ENCODE measurements around the gene FAM234B. TPM values are rescaled to one million over a fixed set of nuclear protein-coding genes. Genes with fewer than 3 reads are reported as not detected.

FAM234B gene
- total RNA-seq, 4 donors from 2014 or later: 3.1 to 8.0 (median 3.9) TPM

DNA sequence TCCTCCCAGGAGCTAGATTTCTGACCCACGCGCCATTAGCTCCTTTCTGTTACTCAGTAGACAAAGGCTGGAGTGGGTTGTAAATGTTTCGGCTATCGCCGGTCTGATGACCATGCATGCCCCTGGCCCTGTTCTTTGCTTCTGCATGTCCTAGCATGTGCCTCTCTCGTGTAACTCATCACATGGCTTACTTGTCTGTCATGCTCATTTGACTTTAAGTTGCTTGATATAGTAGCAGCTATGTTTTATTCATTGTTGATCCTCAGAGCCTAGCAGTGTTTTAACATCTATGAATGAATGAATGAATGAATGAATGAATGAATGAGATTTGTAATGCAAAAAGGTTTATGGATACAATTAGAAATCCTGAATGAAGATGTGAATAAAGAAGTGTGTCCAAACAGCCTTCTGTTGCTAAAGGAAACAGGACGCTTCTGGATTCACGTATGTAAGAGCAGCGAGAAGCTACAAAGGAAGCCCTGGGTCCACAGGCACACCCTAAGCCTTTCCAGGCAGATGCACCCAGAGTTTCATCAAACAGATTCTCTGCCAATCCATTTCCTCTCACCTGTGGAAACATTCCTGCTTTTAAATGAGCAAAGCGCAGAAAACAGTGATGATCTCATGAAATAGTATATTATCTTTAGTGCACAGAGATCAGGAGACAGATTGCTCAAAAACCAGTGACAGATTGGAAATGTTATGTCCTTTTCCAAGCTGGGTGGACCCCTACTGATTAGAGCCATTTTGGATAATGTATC is 55.8 kb downstream of the FAM234B start:
- intact Hi-C loops (cut with DNase I): loop anchor here (5.0 to 10.0 kb wide), 2 partner anchors 112 to 185 kb away; no protein-coding TSS in a partner anchor
- Histone ChIP-seq H3K27ac (peak overlapping the region; percentile 94 to 99 (median 98)), H3K27me3 (no peaks in the 10 kb centered on the region), H3K4me1 (peaks cover 14 to 80% (median 47%) of the 10 kb centered on the region in 3 donors), H3K9me3 (no peaks in the 10 kb centered on the region), H3K4me3 (peak overlapping the region in 3 of 4 donors; percentile 49 to 68 (median 61)), H3K36me3 (no peaks in the 10 kb centered on the region)
- WGBS, 2 donors: 46 to 66% methylated on average over 10 of the region's 10 CpGs
- no peak for DNase-seq
- TF ChIP-seq POLR2A (IDR thresholded peaks at IDR 0.05): no peak
- TF ChIP-seq, protein P1, sequence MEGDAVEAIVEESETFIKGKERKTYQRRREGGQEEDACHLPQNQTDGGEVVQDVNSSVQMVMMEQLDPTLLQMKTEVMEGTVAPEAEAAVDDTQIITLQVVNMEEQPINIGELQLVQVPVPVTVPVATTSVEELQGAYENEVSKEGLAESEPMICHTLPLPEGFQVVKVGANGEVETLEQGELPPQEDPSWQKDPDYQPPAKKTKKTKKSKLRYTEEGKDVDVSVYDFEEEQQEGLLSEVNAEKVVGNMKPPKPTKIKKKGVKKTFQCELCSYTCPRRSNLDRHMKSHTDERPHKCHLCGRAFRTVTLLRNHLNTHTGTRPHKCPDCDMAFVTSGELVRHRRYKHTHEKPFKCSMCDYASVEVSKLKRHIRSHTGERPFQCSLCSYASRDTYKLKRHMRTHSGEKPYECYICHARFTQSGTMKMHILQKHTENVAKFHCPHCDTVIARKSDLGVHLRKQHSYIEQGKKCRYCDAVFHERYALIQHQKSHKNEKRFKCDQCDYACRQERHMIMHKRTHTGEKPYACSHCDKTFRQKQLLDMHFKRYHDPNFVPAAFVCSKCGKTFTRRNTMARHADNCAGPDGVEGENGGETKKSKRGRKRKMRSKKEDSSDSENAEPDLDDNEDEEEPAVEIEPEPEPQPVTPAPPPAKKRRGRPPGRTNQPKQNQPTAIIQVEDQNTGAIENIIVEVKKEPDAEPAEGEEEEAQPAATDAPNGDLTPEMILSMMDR (IDR thresholded peaks at IDR 0.05): no peak

DNA sequence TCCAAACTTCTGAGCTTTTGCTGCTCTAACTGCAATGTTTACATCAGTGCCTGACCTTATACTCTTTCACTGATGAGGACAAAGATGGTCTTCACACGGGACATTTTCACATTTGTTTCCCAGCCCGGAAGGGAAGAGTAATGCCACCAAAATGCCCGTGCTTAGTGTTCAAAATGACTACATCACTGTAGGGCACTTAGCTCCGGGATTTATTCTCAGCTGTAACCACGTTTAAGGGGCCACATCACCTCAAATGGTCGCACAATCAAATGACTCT is 56.4 kb downstream of the FAM234B start:
- H3K4me1 ChIP-seq: peaks cover 14 to 80% (median 47%) of the 10 kb centered on the region in 3 donors
- intact Hi-C loops (cut with DNase I): no loop called here
- WGBS, 2 donors: 10 to 21% methylated on average over 6 of the region's 6 CpGs
- no peaks in the 10 kb centered on the region for H3K36me3 ChIP-seq
- DNase-seq: no peak
- TF ChIP-seq, protein P1 (IDR thresholded peaks at IDR 0.05): peak in 1 of 6 experiments; percentile 6
- TF ChIP-seq POLR2A (IDR thresholded peaks at IDR 0.05): no peak
- H3K9me3 ChIP-seq: no peaks in the 10 kb centered on the region
- no peaks in the 10 kb centered on the region for H3K27me3 ChIP-seq
- H3K27ac ChIP-seq: peak overlapping the region; percentile 94 to 99 (median 98)
- H3K4me3 ChIP-seq: peak overlapping the region; percentile 49 to 68 (median 58)

DNA sequence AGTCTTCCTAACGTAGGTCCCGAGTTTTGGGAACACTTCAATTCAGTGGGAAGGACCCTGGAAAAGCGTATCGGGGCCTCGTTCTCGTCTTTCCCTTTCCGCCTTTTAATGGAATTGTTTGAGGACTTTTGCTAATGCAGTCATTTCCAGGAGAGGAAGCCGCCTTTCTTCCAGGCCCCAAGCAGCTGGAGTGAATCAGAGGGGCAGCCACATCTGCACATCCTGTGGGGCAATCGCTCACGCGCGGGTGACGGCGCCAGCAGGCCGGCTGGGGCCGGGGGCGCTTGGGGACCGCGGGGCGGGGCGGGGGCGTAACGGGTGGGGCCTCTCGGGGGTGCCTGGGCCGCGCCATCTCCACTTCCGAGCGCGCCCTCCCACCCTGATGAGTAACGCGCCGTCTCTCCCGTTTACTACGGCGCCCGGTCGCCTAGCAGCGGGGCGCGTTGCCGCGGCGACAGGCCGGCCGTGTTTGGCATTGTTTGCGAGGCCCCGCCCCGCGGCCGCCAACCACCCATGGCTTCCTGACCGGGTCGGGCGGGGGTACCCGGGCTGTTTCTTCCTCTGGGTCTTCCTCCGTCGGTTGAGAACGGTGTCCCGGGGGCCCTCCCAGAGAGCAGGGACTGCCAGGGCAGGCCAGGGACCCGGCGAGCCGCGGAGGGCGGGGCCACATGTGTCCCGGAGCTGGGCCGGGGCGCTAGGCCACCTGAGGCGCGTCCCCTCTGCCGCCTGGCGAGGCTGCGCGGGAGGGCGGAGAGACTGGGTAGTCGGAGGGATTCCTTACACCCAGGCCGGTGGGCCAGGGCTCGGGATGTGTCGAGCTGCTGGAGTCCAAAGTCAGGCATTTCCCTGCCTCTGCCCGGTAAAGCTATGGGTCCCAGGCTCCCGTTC is 56.9 kb downstream of the FAM234B start:
- H3K27ac ChIP-seq: peak overlapping the region; percentile 94 to 99 (median 98)
- no peaks in the 10 kb centered on the region for H3K36me3 ChIP-seq
- WGBS, 2 donors: 3 to 18% methylated on average over 7 to 12 of the region's 79 CpGs
- no peaks in the 10 kb centered on the region for H3K27me3 ChIP-seq
- intact Hi-C loops (cut with DNase I): no loop called here
- TF ChIP-seq, protein P1 (IDR thresholded peaks at IDR 0.05): peak in 1 of 6 experiments; percentile 4
- peak in 2 of 4 donors; percentile 46 to 57 for TF ChIP-seq POLR2A (IDR thresholded peaks at IDR 0.05)
- H3K9me3 ChIP-seq: no peaks in the 10 kb centered on the region
- DNase-seq: peak; percentile 57
- H3K4me3 ChIP-seq: peak overlapping the region; percentile 49 to 68 (median 58)
- H3K4me1 ChIP-seq: peaks cover 14 to 80% (median 47%) of the 10 kb centered on the region in 3 donors

DNA sequence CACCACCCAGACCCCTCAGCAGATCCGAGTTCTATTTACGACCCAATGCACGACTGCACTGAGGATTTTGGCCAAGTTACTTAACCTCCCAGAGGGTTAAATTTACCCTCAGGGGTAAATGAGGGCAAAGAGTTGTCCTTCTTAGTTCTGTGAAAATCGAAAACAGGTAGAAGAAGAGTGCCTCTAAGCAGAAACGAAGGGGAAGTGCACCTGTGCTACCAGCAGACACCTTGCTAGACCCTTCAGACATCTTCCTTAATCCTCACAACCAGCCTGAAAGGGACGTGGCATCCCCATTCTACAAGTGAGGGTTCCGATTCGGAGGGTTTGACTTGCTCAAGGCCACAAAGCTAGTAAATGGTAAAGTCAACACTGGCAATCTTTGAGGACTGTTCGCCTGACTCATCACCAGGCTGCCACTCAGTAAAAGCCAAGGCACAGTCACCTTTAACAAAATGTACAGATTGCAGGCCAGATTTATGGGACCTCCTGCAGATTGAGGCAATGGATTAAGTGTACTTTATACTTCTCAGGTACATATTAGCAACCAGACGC is 57.7 kb downstream of the FAM234B start:
- intact Hi-C loops (cut with DNase I): no loop called here
- no peaks in the 10 kb centered on the region for H3K36me3 ChIP-seq
- WGBS, 2 donors: 25 to 54% methylated on average over 7 to 8 of the region's 10 CpGs
- peak overlapping the region; percentile 94 to 99 (median 98) for H3K27ac ChIP-seq
- H3K9me3 ChIP-seq: no peaks in the 10 kb centered on the region
- TF ChIP-seq POLR2A (IDR thresholded peaks at IDR 0.05): no peak
- TF ChIP-seq, protein P1 (IDR thresholded peaks at IDR 0.05): no peak
- H3K27me3 ChIP-seq: no peaks in the 10 kb centered on the region
- DNase-seq: no peak
- peak overlapping the region; percentile 49 to 68 (median 58) for H3K4me3 ChIP-seq
- H3K4me1 ChIP-seq: peaks cover 14 to 76% (median 47%) of the 10 kb centered on the region in 3 donors
